Duodenal mucosa (tissue), 2 donors: ENCODE data around the gene CD300LB.
"Not testable (repeated sequence)": the region's sequence is repeated elsewhere in the genome, so short reads cannot be mapped to it uniquely, and the experiment has no call there.

Experiments
- H3K27ac ChIP-seq: one replicate; pipeline ENCODE4 v1.7.0; 2013; ENCODE audit warnings: low read depth, low read length
- H3K27me3 ChIP-seq, 2 donors: one replicate each; pipeline ENCODE4 v1.7.0; 2013; ENCODE audit warnings: low read length in 2 of 2, control low read depth in 1 of 2; ENCODE audit not compliant: insufficient read depth in 2 of 2, control insufficient read depth in 1 of 2
- H3K36me3 ChIP-seq, 2 donors: one replicate each; pipeline ENCODE4 v1.7.0; 2013; ENCODE audit warnings: low read length in 2 of 2, control low read depth in 1 of 2; ENCODE audit not compliant: insufficient read depth in 2 of 2, control insufficient read depth in 1 of 2
- H3K4me1 ChIP-seq, 2 donors: one replicate each; pipeline ENCODE4 v1.7.0; 2013; ENCODE audit warnings: low read length in 2 of 2, control low read depth in 1 of 2; ENCODE audit not compliant: insufficient read depth in 2 of 2, control insufficient read depth in 1 of 2
- H3K4me3 ChIP-seq, 2 donors: one replicate each; pipeline ENCODE4 v1.7.0; 2013; ENCODE audit warnings: low read length in 2 of 2, low read depth in 1 of 2
- H3K9ac ChIP-seq, 2 donors: one replicate each; pipeline ENCODE4 v1.7.0; 2013; ENCODE audit warnings: low read length in 2 of 2, low read depth in 1 of 2
- H3K9me3 ChIP-seq, 2 donors: one replicate each; pipeline ENCODE4 v1.7.0; 2013; ENCODE audit warnings: low read length in 2 of 2, control low read depth in 1 of 2; ENCODE audit not compliant: control insufficient read depth in 1 of 2

The CD300LB gene

GRCh38 chr17:74518413-74518981 is 12.8 kb downstream of the CD300LB start:
- not testable (repeated sequence) for H3K4me3 ChIP-seq, H3K27ac ChIP-seq, H3K27me3 ChIP-seq, H3K9ac ChIP-seq, H3K4me1 ChIP-seq, H3K36me3 ChIP-seq
- peaks cover 10 to 16% of the 10 kb centered on the region in 2 donors for H3K9me3 ChIP-seq

DNA sequence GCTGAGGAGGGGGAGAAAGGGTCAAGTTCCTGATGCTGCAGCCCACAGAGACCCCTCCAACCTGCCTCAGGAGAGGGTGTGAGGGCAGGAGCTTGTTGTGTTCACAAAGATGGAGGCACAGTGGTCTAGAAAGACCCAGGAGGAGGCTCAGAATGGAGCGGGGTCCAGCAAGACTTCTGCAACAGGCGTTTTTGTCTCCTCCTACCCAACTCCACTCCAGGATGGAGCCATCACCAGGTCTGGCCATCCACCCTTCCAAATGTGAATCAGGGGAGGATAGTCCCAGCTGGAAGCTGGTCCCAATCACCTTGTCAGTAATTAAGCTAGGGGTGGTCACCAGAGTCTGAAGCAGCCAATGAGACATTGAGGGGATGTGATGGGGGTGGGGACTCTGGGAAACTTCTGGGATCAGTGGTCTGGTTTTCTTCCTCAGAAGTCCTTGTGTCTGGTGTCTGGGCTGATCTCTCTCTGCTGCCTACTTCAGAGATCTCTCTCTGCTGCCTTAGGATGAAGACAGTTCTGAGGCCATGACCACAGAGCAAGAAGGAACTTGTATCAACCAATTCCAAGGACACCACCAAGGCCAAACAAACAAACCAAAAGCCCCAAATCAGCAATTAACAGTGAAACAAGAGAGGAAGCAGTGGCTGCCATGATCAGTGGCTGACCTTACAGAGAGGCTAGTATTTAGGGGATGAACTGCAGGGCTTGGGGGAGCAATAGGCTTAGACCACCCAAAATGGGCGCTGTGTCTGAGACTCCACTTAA is 14.5 kb downstream of the CD300LB start:
- H3K4me1 ChIP-seq, result no peaks in the 10 kb centered on the region
- H3K36me3 ChIP-seq, result no peaks in the 10 kb centered on the region
- no peak overlapping the region for H3K4me3 ChIP-seq

GRCh38 chr17:74515941-74516340 is 15.3 kb downstream of the CD300LB start:
- Histone ChIP-seq H3K9ac (no peak overlapping the region), H3K27ac (no peak overlapping the region), H3K4me3 (no peak overlapping the region), H3K9me3 (peaks cover 10 to 16% of the 10 kb centered on the region in 2 donors), H3K4me1 (no peaks in the 10 kb centered on the region), H3K36me3 (no peaks in the 10 kb centered on the region), H3K27me3 (no peaks in the 10 kb centered on the region)

More for the DNA sequence above, 14.5 kb downstream of the CD300LB start:
- Histone ChIP-seq H3K9ac (no peak overlapping the region), H3K27me3 (no peaks in the 10 kb centered on the region), H3K9me3 (peaks cover 10 to 16% of the 10 kb centered on the region in 2 donors), H3K27ac (no peak overlapping the region)

DNA sequence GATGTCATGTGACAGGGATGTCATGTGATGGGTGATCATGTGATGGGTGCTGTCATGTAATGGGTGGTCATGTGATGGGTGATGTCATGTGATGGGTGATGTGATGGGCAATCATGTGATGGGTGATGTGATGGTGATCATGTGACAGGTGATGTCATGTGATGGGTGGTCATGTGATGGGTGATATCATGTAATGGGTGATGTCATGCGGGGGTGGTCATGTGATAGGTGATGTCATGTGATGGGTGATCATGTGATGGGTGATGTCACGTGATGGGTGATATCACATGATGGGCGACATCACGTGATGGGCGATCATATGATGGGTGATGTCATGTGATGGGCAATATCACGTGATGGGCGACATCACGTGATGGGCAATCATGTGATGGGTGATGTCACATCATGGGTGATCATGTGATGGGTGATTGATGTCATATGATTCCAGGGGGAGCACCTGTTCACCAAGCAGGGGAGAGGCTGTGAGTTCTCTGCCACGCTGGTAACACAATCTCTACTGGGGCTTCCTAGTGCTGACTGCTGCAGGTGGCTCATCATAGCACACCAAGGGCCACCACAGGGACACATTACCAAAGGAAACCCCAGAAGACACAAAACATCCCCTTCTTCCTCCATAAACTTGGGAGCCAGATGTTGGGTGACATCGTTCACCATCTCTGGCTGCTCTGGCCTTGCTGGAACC is 16.5 kb downstream of the CD300LB start:
- Histone ChIP-seq H3K27ac (no peak overlapping the region), H3K4me1 (no peaks in the 10 kb centered on the region), H3K9ac (no peak overlapping the region), H3K36me3 (no peaks in the 10 kb centered on the region), H3K27me3 (no peaks in the 10 kb centered on the region), H3K4me3 (no peak overlapping the region), H3K9me3 (peaks cover 10 to 16% of the 10 kb centered on the region in 2 donors)

DNA sequence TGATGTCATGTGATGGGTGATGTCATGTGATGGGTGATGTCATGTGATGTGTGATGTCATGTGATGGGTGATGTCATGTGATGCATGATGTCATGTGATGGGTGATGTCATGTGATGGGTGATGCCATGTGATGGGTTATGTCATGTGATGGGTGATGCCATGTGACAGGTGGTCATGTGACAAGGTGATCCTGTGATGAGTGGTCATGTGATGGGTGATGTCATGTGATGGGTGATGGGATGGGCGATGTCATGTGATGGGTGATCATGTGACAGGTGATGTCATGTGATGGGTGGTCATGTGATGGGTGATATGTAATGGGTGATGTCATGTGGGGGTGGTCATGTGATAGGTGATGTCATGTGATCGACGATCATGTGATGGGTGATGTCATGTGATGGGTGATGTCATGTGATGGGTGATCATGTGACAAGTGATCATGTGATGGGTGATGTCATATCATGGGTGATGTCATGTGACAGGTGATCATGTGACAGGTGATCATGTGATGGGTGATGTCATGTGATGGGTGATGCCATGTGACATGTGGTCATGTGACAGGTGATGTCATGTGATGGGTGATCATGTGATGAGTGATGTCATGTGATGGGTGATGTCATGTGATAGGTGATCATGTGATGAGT is 17.2 kb downstream of the CD300LB start:
- Histone ChIP-seq H3K4me3 (no peak overlapping the region), H3K4me1 (no peaks in the 10 kb centered on the region), H3K9ac (no peak overlapping the region), H3K27ac (no peak overlapping the region), H3K36me3 (no peaks in the 10 kb centered on the region), H3K27me3 (no peaks in the 10 kb centered on the region), H3K9me3 (peaks cover 10 to 16% of the 10 kb centered on the region in 2 donors)

DNA sequence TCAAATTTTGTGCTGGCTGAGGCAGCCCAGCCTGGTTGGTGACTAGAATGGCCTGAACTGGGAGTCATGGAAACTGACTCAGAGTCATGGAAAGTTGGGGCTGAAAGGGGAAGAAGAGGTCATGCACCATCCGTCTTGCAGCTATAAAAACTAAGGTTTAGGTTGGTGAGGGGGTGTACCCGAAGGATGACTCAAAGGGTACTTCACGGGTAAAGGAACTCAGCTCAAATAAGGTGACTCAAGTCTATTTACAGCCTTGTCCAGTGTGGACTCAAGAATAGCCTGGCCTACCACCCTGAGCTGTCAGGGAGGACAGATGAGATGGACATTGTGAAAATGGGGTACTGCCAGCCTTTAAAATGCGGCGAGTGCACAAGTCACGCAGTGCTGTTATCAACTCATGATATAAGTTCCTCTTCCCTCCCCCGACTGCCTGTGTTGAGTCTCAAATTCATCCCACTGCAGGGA is 18.6 kb downstream of the CD300LB start:
- no peak overlapping the region for H3K9ac ChIP-seq
- peaks cover 10 to 11% of the 10 kb centered on the region in 2 donors for H3K9me3 ChIP-seq
- H3K4me3 ChIP-seq, result no peak overlapping the region
- no peaks in the 10 kb centered on the region for H3K27me3 ChIP-seq
- H3K4me1 ChIP-seq, result no peaks in the 10 kb centered on the region
- no peak overlapping the region for H3K27ac ChIP-seq
- H3K36me3 ChIP-seq, result no peaks in the 10 kb centered on the region

DNA sequence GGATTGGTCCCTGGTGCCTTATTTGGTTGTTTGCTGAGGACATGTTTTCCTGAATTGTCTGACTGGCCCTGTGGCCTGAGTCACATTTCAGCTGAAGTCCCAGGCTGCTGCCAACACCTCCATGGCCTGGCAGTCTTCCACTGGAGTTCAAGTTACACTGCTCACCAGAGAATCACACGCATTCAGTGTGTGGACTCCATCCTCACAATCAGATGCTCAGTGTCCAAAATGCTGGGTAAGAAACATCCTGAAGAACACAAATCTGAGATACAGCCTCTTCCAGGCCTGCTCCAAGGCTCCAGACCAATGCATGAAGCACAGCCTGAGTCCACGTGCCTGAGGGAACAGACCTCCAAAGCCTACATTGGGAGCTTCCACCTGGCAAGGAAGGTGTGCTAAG is 19.2 kb downstream of the CD300LB start:
- Histone ChIP-seq H3K9ac (no peak overlapping the region), H3K27ac (no peak overlapping the region), H3K36me3 (no peaks in the 10 kb centered on the region), H3K27me3 (no peaks in the 10 kb centered on the region), H3K4me3 (no peak overlapping the region), H3K4me1 (no peaks in the 10 kb centered on the region), H3K9me3 (peaks cover 10 to 11% of the 10 kb centered on the region in 2 donors)

DNA sequence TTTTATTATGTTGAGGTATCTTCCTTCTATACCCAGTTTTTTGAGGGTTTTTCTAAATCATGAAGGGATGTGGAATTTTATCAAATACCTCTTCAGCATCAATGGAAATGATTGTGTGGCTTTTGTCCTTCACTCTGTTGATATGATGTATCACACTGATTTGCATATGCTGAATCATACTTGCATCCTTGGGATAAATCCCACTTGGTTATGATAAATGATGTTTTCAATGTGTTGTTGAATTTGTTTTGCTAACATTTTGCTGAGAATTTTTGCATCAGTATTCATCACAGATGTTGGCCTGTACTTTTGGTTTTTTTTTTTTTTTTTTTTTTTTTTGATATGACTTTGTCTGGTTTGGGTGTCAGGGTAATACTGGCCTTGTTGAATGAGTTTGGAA is 23.1 kb downstream of the CD300LB start:
- Histone ChIP-seq H3K9ac (no peak overlapping the region), H3K4me1 (no peaks in the 10 kb centered on the region), H3K9me3 (no peaks in the 10 kb centered on the region), H3K27me3 (no peaks in the 10 kb centered on the region), H3K36me3 (no peaks in the 10 kb centered on the region), H3K27ac (no peak overlapping the region), H3K4me3 (no peak overlapping the region)

- H3K4me3 ChIP-seq, H3K9me3 ChIP-seq, H3K36me3 ChIP-seq, H3K27ac ChIP-seq, H3K27me3 ChIP-seq, H3K9ac ChIP-seq, H3K4me1 ChIP-seq: not testable (repeated sequence)
Observed at GRCh38 chr17:74503949-74504348, 27.3 kb downstream of the CD300LB start.

DNA sequence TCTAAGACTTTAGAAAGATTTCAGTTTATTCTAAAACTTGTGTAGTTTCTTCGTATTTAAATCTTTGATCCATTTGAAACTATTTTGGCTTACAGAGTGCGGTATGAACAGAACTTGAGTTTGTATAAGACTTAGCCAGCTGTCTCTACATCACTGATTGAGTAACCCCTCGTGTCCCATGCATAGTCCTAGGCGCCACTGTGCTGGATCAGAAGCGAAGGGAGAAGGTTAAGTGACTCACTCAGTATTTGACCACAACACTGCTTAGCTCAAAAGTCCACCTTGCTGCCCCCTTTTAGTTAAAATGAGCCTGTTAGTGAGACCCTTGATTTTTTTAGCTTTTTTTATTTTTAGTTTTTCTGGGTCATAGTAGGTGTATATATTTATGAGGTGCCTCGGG is 28.4 kb downstream of the CD300LB start:
- Histone ChIP-seq H3K36me3 (no peaks in the 10 kb centered on the region), H3K9me3 (no peaks in the 10 kb centered on the region), H3K27ac (no peak overlapping the region), H3K4me3 (no peak overlapping the region), H3K27me3 (no peaks in the 10 kb centered on the region), H3K9ac (no peak overlapping the region), H3K4me1 (no peaks in the 10 kb centered on the region)
